DMS114 treated with DMSO at 0.1 percent for 48 hours (cell line): ENCODE measurements around the gene GOLGA8S.
"Not testable (repeated sequence)": the region's sequence is repeated elsewhere in the genome, so short reads cannot be mapped to it uniquely, and the experiment has no call there.

Experiments
- DNase-seq: peaks from one replicate; lab custom pipeline; 2025; ENCODE audit not compliant: unreplicated experiment; lab: John Stamatoyannopoulos, UW

Gene GOLGA8S

GRCh38 chr15:23395832-23396231 lies 41.3 kb downstream of the GOLGA8S start:
- DNase-seq = no peak

GRCh38 chr15:23397779-23398178 lies 43.2 kb downstream of the GOLGA8S start:
- DNase-seq = no peak

GRCh38 chr15:23398357-23398756 lies 43.8 kb downstream of the GOLGA8S start:
- DNase-seq = not testable (repeated sequence)

- not testable (repeated sequence) for DNase-seq
Observed at GRCh38 chr15:23399207-23399606, 44.7 kb downstream of the GOLGA8S start.

- DNase-seq = no peak
Observed at GRCh38 chr15:23401627-23402026, 47.1 kb downstream of the GOLGA8S start.

- DNase-seq = no peak
Observed at GRCh38 chr15:23402140-23402539, 47.6 kb downstream of the GOLGA8S start.

GRCh38 chr15:23402544-23402943 lies 48.0 kb downstream of the GOLGA8S start:
- DNase-seq = no peak

GRCh38 chr15:23403550-23403949 lies 49.0 kb downstream of the GOLGA8S start:
- no peak for DNase-seq

GRCh38 chr15:23411841-23412240 lies 57.3 kb downstream of the GOLGA8S start:
- DNase-seq = no peak

GRCh38 chr15:23412881-23413600 lies 58.5 kb downstream of the GOLGA8S start:
- not testable (repeated sequence) for DNase-seq
